DOHH2 (cell line): Measurements from ENCODE around the gene DIPK1A.
A peak's percentile ranks its signal among the peaks of the same experiment; 100 is the strongest.

ENCODE experiments used
- H3F3A ChIP-seq: fragments of 200-600 bp; sonication (generic), shearing (Covaris generic); 2 replicates; pipeline ENCODE4 v1.6.0; 2016; ENCODE audit warnings: antibody characterized with exemption, mild to moderate bottlenecking; ENCODE audit not compliant: control insufficient read depth, insufficient read depth
- H3K27ac ChIP-seq: fragments of 200-600 bp; sonication (generic); 2 replicates; pipeline ENCODE4 v1.5.1; 2014; ENCODE audit warnings: low read depth, mild to moderate bottlenecking, low read length, moderate library complexity
- H3K27me3 ChIP-seq: fragments of 200-600 bp; sonication (generic); 2 replicates; pipeline ENCODE4 v1.6.1; 2014; ENCODE audit warnings: mild to moderate bottlenecking, low read length, mixed read lengths; ENCODE audit not compliant: control insufficient read depth
- H3K36me3 ChIP-seq: fragments of 200-600 bp; sonication (generic); 2 replicates; pipeline ENCODE4 v1.6.1; 2014; ENCODE audit warnings: mild to moderate bottlenecking, low read length, moderate library complexity, mixed read lengths; ENCODE audit not compliant: control insufficient read depth
- H3K4me1 ChIP-seq: fragments of 200-600 bp; sonication (generic); 2 replicates; pipeline ENCODE4 v1.6.1; 2014; ENCODE audit warnings: mild to moderate bottlenecking, low read length, mixed read lengths; ENCODE audit not compliant: control insufficient read depth
- H3K4me2 ChIP-seq: fragments of 200-600 bp; sonication (generic); 2 replicates; pipeline ENCODE4 v1.6.0; 2014; ENCODE audit warnings: mild to moderate bottlenecking, low read length, moderate library complexity
- H3K4me3 ChIP-seq: fragments of 200-600 bp; sonication (generic); 2 replicates; pipeline ENCODE4 v1.5.1; 2014; ENCODE audit warnings: mild to moderate bottlenecking, low read length, mixed read lengths
- H3K79me2 ChIP-seq: fragments of 200-600 bp; sonication (generic); 2 replicates; pipeline ENCODE4 v1.6.1; 2014; ENCODE audit warnings: mild to moderate bottlenecking, low read length, mixed read lengths; ENCODE audit not compliant: control insufficient read depth
- H3K9me2 ChIP-seq: fragments of 200-600 bp; sonication (generic); replicated peaks from 2 replicates; pipeline ENCODE4 v1.6.1; 2014; ENCODE audit warnings: mild to moderate bottlenecking, low read length, mixed read lengths; ENCODE audit not compliant: control insufficient read depth
- H3K9me3 ChIP-seq: fragments of 200-600 bp; sonication (generic); 2 replicates; pipeline ENCODE4 v1.6.1; 2014; ENCODE audit warnings: antibody characterized with exemption, low read length, mixed read lengths; ENCODE audit not compliant: control insufficient read depth, insufficient read depth
- H4K20me1 ChIP-seq: fragments of 200-600 bp; sonication (generic); 2 replicates; pipeline ENCODE4 v1.6.0; 2014; ENCODE audit warnings: low read depth, mild to moderate bottlenecking, antibody characterized with exemption, low read length, moderate library complexity; ENCODE audit not compliant: control insufficient read depth, insufficient read depth
- CTCF ChIP-seq: fragments of 200-600 bp; sonication (generic); IDR thresholded peaks from one replicate; pipeline ENCODE4 v1.5.1; 2014; ENCODE audit warnings: antibody characterized with exemption, mild to moderate bottlenecking, low read depth, low read length; ENCODE audit not compliant: poor library complexity, severe bottlenecking
- EZH2phosphoT487 ChIP-seq: fragments of 200-600 bp; sonication (generic); IDR thresholded peaks from 2 replicates; pipeline ENCODE4 v1.6.1; 2017; ENCODE audit warnings: borderline replicate concordance, mild to moderate bottlenecking, antibody characterized with exemption, low read length, moderate library complexity, mixed read lengths

Gene DIPK1A

GRCh38 chr1:92937731-92938130 is 23.5 kb downstream of the DIPK1A start:
- Histone ChIP-seq H3K4me1 (peaks cover 77% of the 10 kb centered on the region), H3K36me3 (no peaks in the 10 kb centered on the region), H3K27ac (no peak overlapping the region), H3K4me3 (no peak overlapping the region), H3K27me3 (no peaks in the 10 kb centered on the region), H3K4me2 (no peak overlapping the region), H3K79me2 (peaks cover 96% of the 10 kb centered on the region), H4K20me1 (peaks cover 12% of the 10 kb centered on the region), H3F3A (no peaks in the 10 kb centered on the region), H3K9me3 (no peaks in the 10 kb centered on the region), H3K9me2 (no peaks in the 10 kb centered on the region)
- no peak for TF ChIP-seq EZH2phosphoT487
- no peak for TF ChIP-seq CTCF

DNA sequence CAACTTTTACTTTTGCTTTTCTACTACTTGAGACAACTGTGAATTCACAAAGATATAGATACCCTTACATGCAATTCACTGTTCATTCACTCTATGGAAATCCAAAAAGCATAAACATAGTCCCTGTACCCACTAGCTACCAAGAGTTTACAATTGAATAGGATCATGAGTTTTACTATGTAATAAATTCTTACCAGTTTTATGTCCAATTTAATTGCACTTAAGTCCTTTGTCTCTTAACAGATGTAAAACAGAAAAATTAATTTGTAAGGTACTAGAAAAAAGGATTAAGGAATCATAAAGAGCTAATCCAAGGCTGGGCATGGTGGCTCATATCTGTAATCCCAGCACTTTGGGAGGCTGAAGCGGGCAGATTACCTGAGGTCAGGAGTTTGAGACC is 24.4 kb downstream of the DIPK1A start:
- Histone ChIP-seq H3K9me2 (no peaks in the 10 kb centered on the region), H4K20me1 (peaks cover 12% of the 10 kb centered on the region), H3K36me3 (no peaks in the 10 kb centered on the region), H3K4me2 (no peak overlapping the region), H3K4me3 (no peak overlapping the region), H3F3A (no peaks in the 10 kb centered on the region), H3K4me1 (peaks cover 77% of the 10 kb centered on the region), H3K9me3 (no peaks in the 10 kb centered on the region), H3K27me3 (no peaks in the 10 kb centered on the region), H3K27ac (no peak overlapping the region), H3K79me2 (peaks cover 96% of the 10 kb centered on the region)
- TF ChIP-seq EZH2phosphoT487 (no peak), CTCF (no peak)

DNA sequence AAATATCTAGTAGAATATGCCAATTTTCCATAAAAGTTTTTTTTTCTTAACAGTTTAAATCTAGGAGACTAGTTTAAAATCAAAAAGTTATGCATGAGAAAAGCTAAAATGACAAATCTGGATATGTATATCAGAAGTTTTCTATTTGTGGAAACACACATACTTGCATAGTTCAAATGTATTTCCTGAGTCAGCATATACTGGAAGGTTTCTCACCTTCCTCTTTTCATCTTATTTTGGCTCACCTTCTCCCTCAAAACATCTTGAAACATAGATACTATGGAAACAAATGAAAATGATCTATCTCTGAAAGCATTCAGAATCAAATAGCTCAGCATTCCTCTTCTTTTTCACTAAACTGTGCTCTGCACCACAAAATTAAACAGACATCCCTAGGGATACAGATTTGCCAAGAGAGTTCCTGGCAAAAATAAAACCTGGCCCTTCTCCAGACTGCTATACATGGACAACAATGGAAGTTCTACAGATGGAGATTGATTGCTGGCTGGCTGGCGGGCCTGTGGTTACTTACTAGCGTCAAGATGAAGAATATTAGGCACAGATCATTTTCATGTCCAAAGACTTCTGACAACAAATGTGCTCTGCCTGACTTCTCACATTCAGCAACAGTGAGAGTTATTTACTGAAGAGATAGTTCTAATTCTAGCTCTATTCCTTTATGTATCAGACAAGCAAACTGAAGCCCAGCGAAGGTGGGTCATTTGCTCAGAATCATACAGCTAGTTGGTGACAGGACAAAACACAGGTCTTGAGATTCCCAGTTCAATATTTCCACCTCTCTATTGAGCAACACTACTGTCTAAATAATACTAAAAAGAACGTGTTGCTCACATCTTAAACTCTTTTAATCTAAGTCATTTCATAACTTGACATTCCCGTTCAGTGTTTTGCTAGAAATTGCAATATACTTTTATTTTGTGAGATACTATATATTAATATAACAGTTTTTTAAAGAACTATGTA is 26.6 kb downstream of the DIPK1A start:
- peaks cover 10% of the 10 kb centered on the region for H4K20me1 ChIP-seq
- TF ChIP-seq CTCF (no peak), EZH2phosphoT487 (no peak)
- H3K79me2 ChIP-seq: peaks cover 95% of the 10 kb centered on the region
- peak overlapping the region; percentile 54 for H3K4me3 ChIP-seq
- peak overlapping the region; percentile 77 for H3K4me2 ChIP-seq
- H3F3A ChIP-seq: no peaks in the 10 kb centered on the region
- H3K27ac ChIP-seq: peak overlapping the region; percentile 18; the same call in 1 of the 2 replicates
- no peaks in the 10 kb centered on the region for H3K9me3 ChIP-seq
- no peaks in the 10 kb centered on the region for H3K27me3 ChIP-seq
- no peaks in the 10 kb centered on the region for H3K36me3 ChIP-seq
- peaks cover 81% of the 10 kb centered on the region for H3K4me1 ChIP-seq
- H3K9me2 ChIP-seq: no peaks in the 10 kb centered on the region
